OCI-LY7 (cell line): ENCODE data around the gene GOLM1. TPM values are rescaled to one million over a fixed set of nuclear protein-coding genes. Genes with fewer than 3 reads are reported as not detected.

Experiments
- BruUV-seq: library from RNA; stranded (reverse); fragments of 400-500 nt; replicated peaks from 2 replicates; lab custom pipeline; 2021; lab: Mats Ljungman, UMichigan
- CTCF ChIA-PET: fragments of 300-600 bp; sonication (Branson Sonifier 250); formaldehyde crosslinking; loops from one replicate; lab custom pipeline; 2022; ENCODE audit warnings: antibody characterized with exemption; ENCODE audit not compliant: unreplicated experiment; lab: Charles Lee
- POLR2A ChIA-PET: fragments of 300-600 bp; sonication (Branson Sonifier 250); formaldehyde crosslinking; loops from one replicate; lab custom pipeline; 2022; ENCODE audit warnings: antibody characterized with exemption; lab: Charles Lee
- DNase-seq: peaks from one replicate; pipeline ENCODE4 v3.0.0-alpha.2; 2015; ENCODE audit warnings: low spot score
- H2AFZ ChIP-seq: fragments of 200-600 bp; sonication (generic), shearing (Covaris generic); 2 replicates; pipeline ENCODE4 v1.6.1; 2014; ENCODE audit warnings: mild to moderate bottlenecking, antibody characterized with exemption, low read length, moderate library complexity
- H3K27ac ChIP-seq: fragments of 200-600 bp; sonication (generic); 2 replicates; pipeline ENCODE4 v1.5.1; 2014; ENCODE audit warnings: mixed run types, low read depth, mild to moderate bottlenecking, moderate library complexity, low read length, inconsistent platforms; ENCODE audit not compliant: poor library complexity, severe bottlenecking
- H3K36me3 ChIP-seq: fragments of 200-600 bp; sonication (generic); 2 replicates; pipeline ENCODE4 v1.6.1; 2014; ENCODE audit warnings: mild to moderate bottlenecking, antibody characterized with exemption, low read length, moderate library complexity, mixed read lengths; ENCODE audit not compliant: insufficient read depth
- H3K4me1 ChIP-seq: fragments of 200-600 bp; sonication (generic); 2 replicates; pipeline ENCODE4 v1.5.1; 2014; ENCODE audit warnings: mild to moderate bottlenecking, low read length; ENCODE audit not compliant: insufficient read depth, poor library complexity, severe bottlenecking
- H3K4me2 ChIP-seq: fragments of 200-600 bp; sonication (generic); 2 replicates; pipeline ENCODE4 v1.6.1; 2014; ENCODE audit warnings: mild to moderate bottlenecking, low read length
- H3K4me3 ChIP-seq: fragments of 200-600 bp; sonication (generic); 2 replicates; pipeline ENCODE4 v1.5.1; 2014; ENCODE audit warnings: mild to moderate bottlenecking, low read depth, low read length; ENCODE audit not compliant: poor library complexity, severe bottlenecking
- H3K79me2 ChIP-seq: fragments of 200-600 bp; sonication (generic); 2 replicates; pipeline ENCODE4 v1.6.1; 2016; ENCODE audit warnings: low read depth, mild to moderate bottlenecking, low read length, moderate library complexity, mixed read lengths; ENCODE audit not compliant: insufficient read depth
- H3K9me2 ChIP-seq: fragments of 200-600 bp; sonication (generic); 2 replicates; pipeline ENCODE4 v1.6.1; 2016; ENCODE audit warnings: mild to moderate bottlenecking, low read length, mixed read lengths; ENCODE audit not compliant: insufficient read depth
- H3K9me3 ChIP-seq: fragments of 200-600 bp; sonication (generic); 2 replicates; pipeline ENCODE4 v1.6.1; 2014; ENCODE audit warnings: mild to moderate bottlenecking, mixed run types, low read length, mixed read lengths
- H4K20me1 ChIP-seq: fragments of 200-600 bp; sonication (generic); 2 replicates; pipeline ENCODE4 v1.6.1; 2014; ENCODE audit warnings: mild to moderate bottlenecking, antibody characterized with exemption, low read length, moderate library complexity, mixed read lengths; ENCODE audit not compliant: insufficient read depth
- EZH2phosphoT487 ChIP-seq: fragments of 200-600 bp; sonication (generic); IDR thresholded peaks from 2 replicates; pipeline ENCODE4 v1.6.1; 2018; ENCODE audit warnings: low read depth, borderline replicate concordance, mild to moderate bottlenecking, mixed run types, antibody characterized with exemption, low read length, moderate library complexity, mixed read lengths
- intact Hi-C: fragments of 100-400 bp; cut with micrococcal nuclease; formaldehyde crosslinking; loops from one replicate; pipeline ENCODE4 v1.10.0; 2022; ENCODE audit not compliant: unreplicated experiment
- total RNA-seq, 2 experiments: library from RNA; depleted of rRNA in 1 of 2; stranded (reverse); fragments of >200 nt in 1 of 2; shearing (Covaris generic) in 1 of 2; gene quantifications; 2 replicates each; pipeline ENCODE4 v1.2.3, GENCODE V29; 2014 to 2022
- TF ChIP-seq, protein P1 (sequence below): fragments of 200-600 bp; sonication (generic); conservative IDR thresholded peaks from 2 replicates; pipeline ENCODE4 v1.5.1; 2014; ENCODE audit warnings: mild to moderate bottlenecking, antibody characterized with exemption, low read length, moderate library complexity, mixed read lengths

GOLM1 gene
- total RNA-seq, 2 experiments from 2014 or later: 0.16 TPM; not detected in 1

DNA sequence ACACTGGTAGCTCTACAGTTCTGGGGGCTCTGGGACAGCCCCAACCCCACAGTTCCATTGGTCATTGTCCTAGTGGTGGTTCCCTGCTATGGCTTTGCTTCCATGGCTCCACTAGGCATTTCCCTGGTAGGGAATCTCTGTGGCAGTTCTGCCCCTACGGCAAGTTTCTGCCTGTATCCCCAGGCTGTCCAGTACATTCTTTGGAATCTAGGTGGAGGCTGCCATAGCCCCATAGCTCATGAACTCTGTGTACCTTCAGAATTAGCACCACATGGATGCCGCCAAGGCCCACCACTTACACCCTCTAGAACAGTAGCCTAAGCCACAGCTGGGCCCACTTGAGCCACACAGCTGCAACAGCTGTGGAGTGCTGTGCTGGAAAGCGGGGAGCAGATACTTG, 3.3 kb upstream of the GOLM1 start:
- H3K79me2 ChIP-seq: no peaks in the 10 kb centered on the region
- H4K20me1 ChIP-seq: no peaks in the 10 kb centered on the region
- BruUV-seq: no TSS peak
- TF ChIP-seq EZH2phosphoT487: no peak
- TF ChIP-seq, protein P1, sequence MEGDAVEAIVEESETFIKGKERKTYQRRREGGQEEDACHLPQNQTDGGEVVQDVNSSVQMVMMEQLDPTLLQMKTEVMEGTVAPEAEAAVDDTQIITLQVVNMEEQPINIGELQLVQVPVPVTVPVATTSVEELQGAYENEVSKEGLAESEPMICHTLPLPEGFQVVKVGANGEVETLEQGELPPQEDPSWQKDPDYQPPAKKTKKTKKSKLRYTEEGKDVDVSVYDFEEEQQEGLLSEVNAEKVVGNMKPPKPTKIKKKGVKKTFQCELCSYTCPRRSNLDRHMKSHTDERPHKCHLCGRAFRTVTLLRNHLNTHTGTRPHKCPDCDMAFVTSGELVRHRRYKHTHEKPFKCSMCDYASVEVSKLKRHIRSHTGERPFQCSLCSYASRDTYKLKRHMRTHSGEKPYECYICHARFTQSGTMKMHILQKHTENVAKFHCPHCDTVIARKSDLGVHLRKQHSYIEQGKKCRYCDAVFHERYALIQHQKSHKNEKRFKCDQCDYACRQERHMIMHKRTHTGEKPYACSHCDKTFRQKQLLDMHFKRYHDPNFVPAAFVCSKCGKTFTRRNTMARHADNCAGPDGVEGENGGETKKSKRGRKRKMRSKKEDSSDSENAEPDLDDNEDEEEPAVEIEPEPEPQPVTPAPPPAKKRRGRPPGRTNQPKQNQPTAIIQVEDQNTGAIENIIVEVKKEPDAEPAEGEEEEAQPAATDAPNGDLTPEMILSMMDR: no peak
- no peak overlapping the region for H3K27ac ChIP-seq
- H3K4me3 ChIP-seq: no peak overlapping the region
- no peak for DNase-seq
- H2AFZ ChIP-seq: no peak overlapping the region
- H3K36me3 ChIP-seq: no peaks in the 10 kb centered on the region
- H3K4me1 ChIP-seq: no peaks in the 10 kb centered on the region
- intact Hi-C loops: no loop called here
- H3K9me3 ChIP-seq: no peaks in the 10 kb centered on the region
- H3K4me2 ChIP-seq: no peak overlapping the region
- ChIA-PET POLR2A (interaction anchor here (0.6 kb wide), 1 partner anchor 31 kb away, joined by 3 read pairs; no protein-coding TSS in a partner anchor), CTCF (no interaction called here)
- no peaks in the 10 kb centered on the region for H3K9me2 ChIP-seq

DNA sequence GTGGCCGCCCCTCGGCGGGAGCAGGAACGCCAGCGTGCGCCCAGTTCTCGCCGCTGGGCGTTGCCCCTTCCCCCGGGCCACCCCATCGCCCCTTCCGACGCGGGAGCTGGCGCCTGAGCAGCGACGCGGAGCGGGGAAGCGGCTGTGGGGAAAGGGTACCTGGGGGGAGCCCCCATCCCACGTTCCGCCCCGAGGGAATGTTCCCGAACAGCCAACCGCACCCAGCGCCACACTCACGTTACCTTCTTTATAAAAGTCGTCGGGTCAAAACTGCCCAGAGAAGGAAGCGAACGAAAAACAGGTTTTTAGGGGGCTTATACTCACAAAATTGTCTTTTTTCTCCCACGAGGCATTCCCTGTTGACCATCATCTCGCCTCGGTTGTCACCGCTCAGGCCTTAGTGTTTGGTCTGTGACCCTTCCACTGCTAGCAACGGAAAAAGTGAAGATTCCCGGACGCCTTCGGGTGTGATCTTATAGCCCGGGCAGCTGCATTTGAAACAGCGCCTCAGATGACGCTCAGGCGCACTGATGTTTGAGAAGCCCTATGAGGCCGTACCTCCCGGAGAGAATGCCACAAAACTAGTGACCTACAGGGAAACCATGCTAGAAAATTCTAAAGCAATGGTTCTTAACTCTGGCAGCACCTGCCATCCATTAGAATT, 475 bp upstream of the GOLM1 start:
- Histone ChIP-seq H3K79me2 (no peaks in the 10 kb centered on the region), H3K36me3 (no peaks in the 10 kb centered on the region), H3K9me2 (no peaks in the 10 kb centered on the region), H2AFZ (no peak overlapping the region), H3K4me1 (no peaks in the 10 kb centered on the region), H3K9me3 (no peaks in the 10 kb centered on the region), H3K27ac (no peak overlapping the region), H4K20me1 (no peaks in the 10 kb centered on the region), H3K4me2 (no peak overlapping the region), H3K4me3 (no peak overlapping the region)
- ChIA-PET CTCF (no interaction called here), POLR2A (interaction anchor here (0.5 to 1.0 kb wide), 4 partner anchors 36 to 169 kb away, joined by 3 read pairs; no protein-coding TSS in a partner anchor)
- BruUV-seq: no TSS peak
- TF ChIP-seq, protein P1: no peak
- no peak for TF ChIP-seq EZH2phosphoT487
- DNase-seq: no peak
- intact Hi-C loops: no loop called here

GRCh38 chr9:86097510-86098224, 1.7 kb downstream of the GOLM1 start:
- intact Hi-C loops: no loop called here

More at GRCh38 chr9:86097510-86098224, 1.7 kb downstream of the GOLM1 start:
- Histone ChIP-seq H3K4me3 (no peak overlapping the region), H3K79me2 (no peaks in the 10 kb centered on the region), H2AFZ (no peak overlapping the region), H3K4me2 (no peak overlapping the region), H3K36me3 (no peaks in the 10 kb centered on the region), H3K9me3 (no peaks in the 10 kb centered on the region), H4K20me1 (no peaks in the 10 kb centered on the region), H3K27ac (no peak overlapping the region), H3K9me2 (no peaks in the 10 kb centered on the region), H3K4me1 (no peaks in the 10 kb centered on the region)
- ChIA-PET CTCF (no interaction called here), POLR2A (no interaction called here)
- TF ChIP-seq, protein P1: no peak
- no peak for TF ChIP-seq EZH2phosphoT487
- no peak for DNase-seq
- BruUV-seq: no TSS peak
